SIG-M5 treated with dmso at 0.1 percent for 504 hours (cell line): ENCODE results near the gene LRRC38.
A peak's percentile ranks its signal among the peaks of the same experiment; 100 is the strongest.
"Not testable (repeated sequence)": the region's sequence is repeated elsewhere in the genome, so short reads cannot be mapped to it uniquely, and the experiment has no call there.

Experiments
- DNase-seq: peaks from one replicate; lab custom pipeline; 2025; ENCODE audit not compliant: unreplicated experiment; lab: John Stamatoyannopoulos, UW

LRRC38 gene, protein sequence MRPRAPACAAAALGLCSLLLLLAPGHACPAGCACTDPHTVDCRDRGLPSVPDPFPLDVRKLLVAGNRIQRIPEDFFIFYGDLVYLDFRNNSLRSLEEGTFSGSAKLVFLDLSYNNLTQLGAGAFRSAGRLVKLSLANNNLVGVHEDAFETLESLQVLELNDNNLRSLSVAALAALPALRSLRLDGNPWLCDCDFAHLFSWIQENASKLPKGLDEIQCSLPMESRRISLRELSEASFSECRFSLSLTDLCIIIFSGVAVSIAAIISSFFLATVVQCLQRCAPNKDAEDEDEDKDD

DNA sequence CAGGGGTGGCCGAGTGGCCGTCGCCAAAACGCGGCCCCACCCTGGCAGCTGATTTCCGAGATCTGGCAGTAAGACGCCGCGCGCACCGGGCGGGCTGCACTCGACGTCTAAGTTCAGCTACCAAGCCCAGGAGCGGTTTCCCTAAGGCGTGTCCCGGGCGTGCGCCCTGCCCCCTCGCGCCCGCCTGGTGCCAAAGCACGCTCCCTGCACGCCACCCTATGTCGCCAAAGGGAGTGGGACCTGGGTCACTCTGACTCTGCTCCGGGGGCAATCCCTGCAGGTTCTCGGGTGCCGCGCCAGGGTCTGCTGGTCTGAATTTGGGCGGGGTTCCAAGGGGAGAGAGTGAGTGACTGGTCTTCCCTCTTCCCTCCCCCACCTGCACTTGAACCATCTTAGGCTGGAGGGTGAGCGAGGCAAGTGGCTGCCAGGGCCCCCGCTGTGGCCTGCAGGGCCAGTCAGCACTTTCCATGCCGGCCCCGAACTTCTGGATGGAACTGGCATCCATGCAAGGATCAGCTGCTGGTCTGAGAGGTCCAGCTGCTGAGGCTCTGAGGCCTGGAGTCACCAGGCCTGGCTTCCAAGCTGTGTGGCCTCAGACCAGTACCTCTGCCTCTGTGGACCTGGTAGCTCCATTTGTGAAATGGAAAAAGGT is at the start of gene LRRC38:
LRRC38 (minus strand) TSS at position 109 of the 652 bp plus-strand sequence. CDS start 410 bp downstream, outside the sequence.
- DNase-seq, result no peak

DNA sequence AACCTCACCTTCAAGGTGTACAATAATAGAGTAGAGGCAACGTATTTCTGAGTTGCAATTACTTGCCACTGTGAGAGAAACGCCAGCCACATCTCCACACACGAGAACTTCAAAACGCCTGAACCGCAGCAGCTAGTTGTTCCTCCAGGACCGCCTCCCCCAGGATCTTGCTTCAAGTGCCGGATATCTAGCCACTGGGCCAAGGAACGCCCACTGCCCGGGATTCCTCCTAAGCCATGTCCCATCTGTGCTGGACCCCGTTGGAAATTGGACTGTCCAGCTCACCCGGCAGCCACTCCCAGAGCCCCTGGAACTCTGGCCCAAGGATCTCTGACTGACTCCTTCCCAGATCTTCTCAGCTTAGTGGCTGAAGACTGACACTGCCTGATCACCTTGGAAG is 49.2 kb upstream of the LRRC38 start:
- DNase-seq, result not testable (repeated sequence)

DNA sequence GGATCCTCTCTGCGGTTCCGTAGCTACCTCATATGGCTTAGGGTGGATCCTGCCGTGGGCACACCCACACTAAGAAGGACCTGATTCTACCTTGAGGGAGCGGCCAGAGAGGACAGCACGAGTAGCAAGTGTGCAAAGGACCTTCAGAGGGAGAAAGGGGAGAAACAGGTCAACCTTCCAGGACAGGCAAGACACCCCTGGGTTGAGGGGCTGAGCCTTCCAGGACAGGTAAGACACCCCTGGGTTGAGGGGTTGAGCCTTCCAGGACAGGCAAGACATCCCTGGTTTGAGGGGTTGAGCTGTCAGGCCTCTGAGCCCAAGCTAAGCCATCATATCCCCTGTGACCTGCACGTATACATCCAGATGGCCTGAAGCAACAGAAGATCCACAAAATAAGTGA is 46.7 kb upstream of the LRRC38 start:
- no peak for DNase-seq

DNA sequence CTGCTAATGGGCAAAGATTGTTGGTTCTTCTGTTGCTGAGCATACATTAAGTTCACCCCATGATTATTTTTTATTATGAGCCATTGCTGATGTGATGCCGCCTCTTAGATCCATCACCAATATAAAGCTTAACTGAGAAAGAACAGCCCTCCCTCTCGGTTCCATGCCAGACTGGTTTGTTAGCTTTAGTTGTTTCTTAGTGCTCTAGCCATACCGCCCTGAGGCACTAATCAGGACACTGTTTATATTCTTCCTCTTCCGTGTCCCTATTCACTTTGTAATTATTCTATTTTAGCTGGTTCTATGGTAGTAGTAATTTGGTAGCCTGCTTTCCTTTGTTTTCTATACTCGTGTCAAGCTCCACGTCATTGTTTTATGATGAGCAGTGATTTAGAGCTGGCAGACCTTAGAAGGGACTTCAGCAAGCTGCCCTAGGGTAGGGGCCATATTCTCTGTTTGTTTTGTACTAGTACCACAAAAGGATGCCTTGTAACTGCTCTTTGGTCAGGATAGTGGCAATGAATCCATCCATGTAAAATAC is 42.5 kb upstream of the LRRC38 start:
- no peak for DNase-seq

DNA sequence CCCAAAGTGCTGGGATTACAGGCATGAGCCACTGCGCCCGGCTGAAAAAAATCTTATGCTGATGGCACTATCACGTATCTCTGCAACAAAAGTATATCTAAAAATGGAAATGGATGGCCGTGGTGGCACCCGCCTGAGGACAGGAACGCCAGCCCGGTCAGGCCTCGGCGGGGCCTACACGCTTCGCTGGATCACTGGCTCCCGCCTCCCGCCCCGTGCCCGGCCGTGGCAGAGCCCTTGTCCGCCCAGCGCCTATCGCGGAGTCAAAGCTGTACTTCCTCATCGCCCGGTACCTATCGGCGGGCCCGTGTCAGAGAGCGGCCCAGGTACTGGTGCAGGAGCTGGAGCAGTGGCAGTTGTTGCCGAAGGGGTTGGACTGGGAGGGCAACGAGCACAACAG is 41.0 kb upstream of the LRRC38 start:
- DNase-seq, result no peak

DNA sequence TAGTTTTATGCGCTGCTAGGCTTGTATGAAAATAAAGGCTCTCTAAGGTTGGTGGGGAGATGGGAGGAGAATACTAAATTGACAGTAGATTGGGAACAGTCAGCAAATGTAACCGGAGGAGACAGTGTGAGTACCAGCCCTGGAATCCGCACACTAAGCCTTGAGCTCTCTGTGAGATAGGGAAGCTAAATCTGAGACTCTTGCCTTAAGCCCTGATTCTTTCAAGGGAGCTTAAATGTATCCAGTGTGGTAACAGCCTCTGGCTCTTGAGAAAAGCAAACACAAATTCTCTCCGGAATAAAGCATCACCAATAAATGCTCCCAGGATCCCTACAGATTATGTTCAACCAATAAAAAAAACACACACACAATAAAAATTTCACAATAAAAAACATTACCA is 36.9 kb upstream of the LRRC38 start:
- no peak for DNase-seq

DNA sequence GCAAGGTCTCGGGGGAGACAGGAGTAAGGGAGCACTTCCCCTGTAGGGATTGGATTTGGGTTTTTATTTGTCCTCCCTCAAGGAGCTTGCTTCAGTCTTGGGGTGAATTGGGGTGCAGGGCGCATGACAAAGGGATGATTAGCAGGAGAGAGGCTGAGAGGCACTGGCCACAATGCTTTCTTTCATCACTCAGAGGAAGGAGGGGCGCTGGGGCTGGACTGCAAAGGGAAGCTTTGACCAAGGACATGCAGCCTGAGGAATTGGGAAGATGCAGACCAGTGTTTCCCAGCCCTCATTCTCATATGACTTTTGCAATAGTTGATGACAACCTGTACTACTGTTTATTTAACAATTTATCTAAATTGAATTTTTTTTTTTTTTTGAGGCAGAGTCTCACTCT is 35.7 kb upstream of the LRRC38 start:
- DNase-seq, result no peak

DNA sequence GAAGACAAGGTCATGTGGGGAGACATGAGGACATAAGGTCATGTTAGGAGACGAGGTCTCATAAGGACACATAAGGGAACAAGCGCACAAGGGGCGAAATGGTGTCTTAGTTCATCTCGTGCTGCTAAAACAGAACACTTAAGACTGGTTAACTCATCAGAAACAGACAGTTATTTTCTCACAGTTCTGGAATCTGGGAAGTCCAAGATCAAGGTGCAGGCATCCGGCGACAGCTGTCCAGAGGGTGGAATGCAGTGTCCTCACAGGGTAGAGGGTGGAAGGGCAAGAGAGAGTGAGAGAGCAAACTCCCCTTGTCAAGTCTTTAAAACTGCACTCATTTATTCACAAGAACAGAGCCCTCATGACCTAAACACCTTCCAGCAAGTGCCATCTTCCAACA is 35.2 kb upstream of the LRRC38 start:
- DNase-seq, result no peak

DNA sequence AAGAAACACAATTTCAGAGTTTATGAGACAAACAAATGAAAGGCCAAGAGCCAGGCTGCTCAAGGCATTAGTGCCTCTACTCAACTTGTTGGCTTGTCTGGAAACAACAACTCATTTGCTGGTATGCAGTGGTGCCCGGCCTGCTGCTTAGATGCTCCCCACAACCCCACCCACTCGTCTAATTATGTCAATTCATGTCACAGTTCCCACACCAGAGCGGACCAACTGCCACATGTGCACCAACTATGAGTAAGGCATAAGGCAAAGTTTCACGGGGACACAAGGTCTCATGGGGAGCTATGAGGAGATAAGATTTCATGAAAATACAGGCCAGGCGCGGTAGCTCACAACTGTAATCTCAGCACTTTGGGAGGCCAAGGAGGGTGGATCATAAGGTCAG is 34.5 kb upstream of the LRRC38 start:
- no peak for DNase-seq

DNA sequence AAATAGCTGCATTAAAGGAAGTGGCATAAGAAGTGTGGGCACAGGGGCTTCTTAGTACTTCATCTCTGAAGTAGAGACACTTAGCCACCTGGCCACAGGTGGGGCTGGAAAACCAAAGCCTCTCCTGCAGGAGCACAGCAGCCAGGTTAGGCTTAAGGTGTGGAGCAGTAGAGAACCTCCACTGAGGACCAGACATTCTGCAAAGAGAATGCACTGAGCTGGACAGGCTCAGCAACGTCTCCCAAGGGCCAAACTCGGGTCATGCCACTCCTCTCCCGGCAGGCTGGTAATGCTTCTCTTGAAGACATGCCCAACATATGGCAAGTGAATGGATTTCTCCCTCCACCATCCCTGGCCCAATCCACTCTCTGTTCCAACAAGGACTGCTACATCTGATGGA is 33.0 kb upstream of the LRRC38 start:
- no peak for DNase-seq

DNA sequence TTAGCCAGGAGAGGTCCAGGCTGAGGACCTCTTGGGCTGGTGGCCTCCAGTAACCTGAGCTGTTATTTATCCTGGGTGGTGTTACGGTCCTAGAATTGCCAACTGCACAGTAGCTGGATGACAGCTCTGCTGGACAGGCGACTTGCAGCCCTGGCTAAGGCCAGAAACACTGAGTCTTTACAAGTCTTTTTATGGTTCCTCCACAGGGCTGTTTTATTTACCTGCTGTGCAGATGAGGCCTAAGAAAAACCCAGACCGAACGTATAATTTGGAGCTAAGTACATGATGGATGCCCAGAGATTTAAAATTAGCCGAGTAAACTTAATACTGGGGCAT is 30.4 kb upstream of the LRRC38 start:
- no peak for DNase-seq

DNA sequence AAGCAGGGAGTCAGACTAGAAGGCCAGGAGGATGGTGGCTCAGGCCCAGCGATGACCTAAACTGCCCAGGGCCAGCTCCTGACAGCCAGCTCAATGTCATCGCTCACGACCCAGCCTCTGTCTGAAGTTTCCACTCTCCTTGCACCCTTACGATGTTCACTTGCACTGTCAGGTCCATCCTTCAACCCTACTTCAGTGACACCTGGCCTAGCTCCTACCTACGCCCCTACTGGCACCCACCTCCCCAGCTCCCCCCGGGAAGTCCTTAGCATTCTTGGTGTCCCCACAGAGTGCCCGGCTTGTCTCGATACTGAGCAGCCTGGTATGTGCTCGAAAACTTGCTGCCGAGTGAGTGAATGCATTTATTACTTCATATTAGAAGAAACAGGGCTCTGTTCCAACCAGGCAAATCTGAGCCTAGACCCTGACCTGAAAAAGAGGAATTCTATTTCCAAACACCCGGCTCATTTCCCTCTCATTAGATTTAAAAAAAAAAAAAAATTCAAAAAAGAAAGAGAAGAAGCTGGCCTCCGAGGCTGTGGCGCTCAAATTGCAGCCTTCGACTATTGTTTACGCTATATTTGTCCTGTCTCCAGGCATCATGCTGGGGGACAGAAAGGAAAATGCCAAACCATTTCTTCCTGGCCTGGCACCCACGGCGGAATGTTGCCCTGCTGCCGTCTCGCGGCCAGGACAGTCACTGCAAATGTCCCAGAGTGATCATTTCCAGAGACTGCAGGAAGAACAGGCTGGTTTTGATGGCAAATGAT is 29.8 kb upstream of the LRRC38 start:
- peak; percentile 1 for DNase-seq

DNA sequence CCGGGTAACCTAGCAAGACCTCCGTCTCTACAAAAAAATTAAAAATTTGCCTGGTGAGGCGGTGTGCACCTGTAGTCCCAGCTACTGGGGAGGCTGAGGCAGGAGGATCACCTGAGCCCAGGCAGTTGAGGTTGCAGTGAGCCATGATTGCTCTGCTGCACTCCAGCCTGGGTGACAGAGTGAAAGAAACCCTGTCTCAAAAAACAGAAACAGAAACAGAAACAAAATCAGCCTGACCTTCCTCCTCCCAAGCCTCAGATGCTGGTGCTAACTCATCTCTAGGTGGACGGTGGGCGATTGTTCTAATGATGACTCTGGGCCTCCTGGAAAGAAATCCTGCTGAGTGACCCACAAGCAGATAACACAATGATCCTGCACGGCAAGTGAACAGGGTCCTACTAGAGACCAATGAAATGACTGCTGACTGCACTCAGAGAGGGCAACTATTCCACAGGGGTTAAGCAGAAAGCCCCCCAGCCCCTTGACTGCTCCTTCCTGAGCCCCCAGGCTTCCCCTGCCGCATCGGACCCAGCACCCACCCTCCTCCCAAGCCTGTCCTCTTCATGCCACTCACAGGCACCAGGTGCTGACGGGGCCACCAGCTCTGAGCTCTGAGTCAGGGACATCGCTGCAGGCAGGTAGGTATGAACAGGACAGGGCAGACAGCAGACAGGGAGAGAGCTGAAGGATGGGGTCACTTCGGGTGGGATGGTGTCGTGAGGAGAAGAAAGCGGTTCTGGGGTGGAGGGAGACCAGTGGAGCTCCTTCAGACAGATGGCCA is 27.8 kb upstream of the LRRC38 start:
- DNase-seq, result no peak

DNA sequence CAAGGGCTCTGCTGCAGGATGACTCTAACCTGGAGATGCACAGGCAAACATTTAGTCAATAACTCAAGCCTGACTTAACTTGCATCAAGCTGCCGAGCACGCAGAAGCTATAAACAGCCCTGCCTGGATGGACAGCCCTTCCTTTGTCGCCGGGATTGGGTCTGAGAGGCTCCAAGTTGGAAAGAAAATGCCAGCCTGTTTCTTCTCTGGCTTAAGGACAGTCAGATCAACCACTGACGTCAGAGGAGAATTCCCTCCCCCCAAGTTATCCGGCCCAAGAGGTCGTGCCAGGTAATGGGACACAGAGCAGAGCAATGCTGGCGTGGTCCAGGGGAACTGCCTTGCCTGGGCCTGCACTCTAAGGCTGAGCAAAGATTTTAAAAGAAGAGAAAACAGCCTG is 27.1 kb upstream of the LRRC38 start:
- DNase-seq, result no peak

DNA sequence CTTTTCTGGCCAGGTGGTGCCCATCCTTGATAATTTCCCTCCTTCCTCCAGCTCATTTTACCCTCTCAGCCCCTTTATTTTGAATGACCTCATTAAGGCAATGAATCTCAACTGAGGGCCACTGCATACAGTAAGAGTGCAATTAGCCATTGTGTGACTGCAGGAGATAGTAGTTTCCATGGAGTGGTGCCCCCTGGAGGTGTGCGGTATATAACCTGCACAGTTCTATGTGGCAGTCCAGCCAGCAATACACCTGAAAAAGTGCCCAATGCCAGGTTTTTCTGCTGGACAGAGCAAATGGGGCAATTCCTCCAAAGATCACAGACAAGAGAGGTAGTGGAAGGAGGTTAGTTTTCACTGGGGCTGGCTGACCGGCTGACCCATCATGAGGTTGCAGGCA is 25.9 kb upstream of the LRRC38 start:
- DNase-seq, result no peak

DNA sequence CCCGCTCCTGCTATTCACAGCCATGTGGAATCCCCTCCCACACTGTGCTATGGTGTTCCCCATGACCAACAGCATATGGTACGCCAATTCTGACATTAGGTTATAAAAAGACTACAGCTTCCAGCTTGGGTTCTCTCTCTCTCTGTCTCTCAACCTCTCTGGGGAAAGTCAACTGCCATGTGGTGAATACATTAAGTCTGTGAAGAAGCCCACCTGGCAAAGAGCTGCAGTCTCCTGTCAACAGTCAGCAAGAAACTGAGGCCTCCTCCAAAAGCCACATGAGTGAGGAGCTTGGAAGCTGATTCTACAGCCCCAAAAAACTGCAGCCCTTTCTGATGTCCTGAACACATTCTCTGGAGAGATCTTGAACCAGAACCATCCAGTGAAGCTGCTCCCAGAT is 25.0 kb upstream of the LRRC38 start:
- DNase-seq, result no peak

DNA sequence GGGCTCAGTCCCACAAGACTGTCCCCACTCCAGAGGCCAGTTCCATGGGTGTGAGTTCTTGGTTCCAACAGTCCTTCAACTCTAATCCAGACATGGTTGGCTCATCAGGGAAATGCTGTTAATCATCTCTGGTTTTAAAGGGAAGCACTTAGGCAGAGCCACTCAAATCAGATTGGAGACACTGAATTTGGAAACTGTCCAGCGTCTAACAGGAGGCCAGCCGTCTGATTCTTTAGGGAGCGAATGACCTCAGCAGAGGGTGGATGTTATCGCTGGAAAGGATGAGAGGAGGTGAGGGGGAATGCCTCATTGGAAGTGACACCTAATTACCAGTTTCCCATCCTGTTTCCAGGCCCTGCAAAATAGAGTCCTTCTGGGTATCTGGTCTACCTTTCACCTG is 22.8 kb upstream of the LRRC38 start:
- DNase-seq, result no peak

DNA sequence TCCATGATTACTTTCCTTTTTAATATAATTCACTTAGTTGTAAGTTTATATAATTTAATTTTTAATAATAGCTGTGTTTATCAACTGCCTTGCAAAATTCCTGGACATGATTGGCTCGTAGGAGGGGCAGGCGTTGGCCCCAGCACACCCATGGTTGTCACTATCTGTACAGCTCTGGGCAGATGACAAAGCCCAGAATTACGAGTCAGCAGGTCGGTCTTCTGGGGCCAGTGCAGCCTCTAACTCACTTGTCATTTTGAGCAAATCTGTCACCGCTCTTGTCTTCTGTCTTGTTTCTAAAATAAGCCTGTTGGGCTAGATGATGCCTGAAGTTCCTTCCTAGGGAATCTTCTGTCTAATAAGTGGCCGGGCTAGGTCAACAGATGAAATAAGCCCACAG is 21.4 kb upstream of the LRRC38 start:
- DNase-seq, result no peak

DNA sequence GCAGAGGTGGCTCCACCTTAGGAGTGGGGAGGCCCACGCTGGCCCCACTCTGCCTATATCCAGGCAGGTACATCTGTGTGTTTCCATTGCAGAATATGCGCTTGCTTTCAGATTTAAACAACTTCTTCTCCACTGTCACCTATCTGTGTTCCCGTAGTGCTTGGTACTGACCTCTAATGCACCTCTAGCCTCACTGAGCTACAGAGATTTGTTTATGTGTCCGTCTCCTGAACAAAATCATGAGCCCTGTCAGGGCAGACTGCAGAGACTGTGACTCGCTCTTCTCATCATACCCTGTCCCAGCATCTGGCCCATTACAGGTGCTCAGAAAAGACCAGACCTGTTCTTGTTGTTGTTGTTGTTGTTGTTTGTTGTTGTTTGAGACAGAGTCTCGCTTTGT is 14.5 kb upstream of the LRRC38 start:
- no peak for DNase-seq

DNA sequence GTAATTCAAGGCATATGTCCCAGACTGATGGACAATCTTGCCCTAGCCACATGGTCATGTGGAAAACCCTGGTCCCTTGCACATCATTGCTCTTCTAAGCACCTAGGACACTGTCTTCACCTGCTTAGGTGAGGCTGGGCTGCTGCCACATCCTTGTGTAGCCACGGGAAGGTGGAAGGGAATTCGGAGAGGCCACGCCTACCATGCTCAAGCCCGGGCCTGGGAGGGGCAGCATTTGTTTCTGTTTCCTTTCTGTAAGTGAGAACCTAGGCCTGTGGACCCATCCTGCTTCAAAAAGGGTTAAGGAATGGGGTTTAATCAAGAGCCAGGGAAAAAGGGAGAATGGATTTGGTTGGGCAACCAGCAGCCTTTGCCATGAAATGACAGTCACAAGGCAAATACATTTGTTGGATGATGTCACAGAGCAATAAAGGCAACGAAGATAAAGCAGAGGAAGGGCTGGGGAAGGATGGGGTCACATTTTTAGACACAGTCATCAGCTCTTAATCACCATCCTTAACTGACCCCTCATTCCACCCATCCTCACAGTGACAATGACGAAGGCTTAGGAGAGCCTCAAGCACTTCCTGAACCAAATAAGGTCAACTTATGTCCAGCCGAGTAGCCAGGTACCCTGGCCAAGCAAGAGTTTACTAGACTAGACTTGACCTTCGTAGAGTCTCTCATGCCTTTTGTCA is 10.1 kb upstream of the LRRC38 start:
- DNase-seq, result no peak

DNA sequence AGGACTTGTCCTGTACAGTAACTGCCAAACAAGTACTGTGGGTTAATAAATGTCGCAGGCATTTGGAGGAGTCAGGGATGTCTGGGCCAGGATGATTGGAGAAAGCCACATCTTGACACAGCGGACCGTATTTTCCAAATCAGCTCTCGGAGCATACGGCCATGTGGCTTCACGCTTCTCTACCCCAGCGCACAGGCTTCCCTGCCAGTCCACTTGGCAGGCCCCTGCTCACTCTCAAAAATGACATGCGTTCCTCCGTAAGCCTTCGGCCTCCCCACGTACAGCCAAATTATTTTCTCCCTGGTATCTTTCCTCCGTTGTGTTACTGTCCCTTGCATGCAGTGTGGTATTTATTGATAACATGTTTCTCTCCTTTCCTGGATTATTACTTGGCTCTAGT is 7.2 kb upstream of the LRRC38 start:
- DNase-seq, result no peak
